ENCODE measurements around the gene TSPAN33. TPM values are rescaled to one million over a fixed set of nuclear protein-coding genes. Genes with fewer than 3 reads are reported as not detected.

The TSPAN33 gene
- total RNA-seq, 1 donor from 2014 or later = 6.6 TPM

- no peak overlapping the region for H3K27ac Mint-ChIP-seq (ENCODE audit: unreplicated experiment)
- H3K4me3 Mint-ChIP-seq (ENCODE audit: unreplicated experiment) = no peak overlapping the region
- peaks cover 2% of the 10 kb centered on the region for H3K27me3 Mint-ChIP-seq (ENCODE audit: unreplicated experiment)
- TF ChIP-seq CTCF (IDR thresholded peaks at IDR 0.05; ENCODE audit: partially characterized antibody, unreplicated experiment) = no peak
- H3K36me3 Mint-ChIP-seq (ENCODE audit: unreplicated experiment) = no peaks in the 10 kb centered on the region
- DNase-seq = no peak
- H3K4me1 Mint-ChIP-seq (ENCODE audit: low read depth, unreplicated experiment) = no peaks in the 10 kb centered on the region
- no peaks in the 10 kb centered on the region for H3K9me3 Mint-ChIP-seq (ENCODE audit: unreplicated experiment)
Observed at GRCh38 chr7:129136887-129137642, 7.4 kb upstream of the TSPAN33 start.

DNA sequence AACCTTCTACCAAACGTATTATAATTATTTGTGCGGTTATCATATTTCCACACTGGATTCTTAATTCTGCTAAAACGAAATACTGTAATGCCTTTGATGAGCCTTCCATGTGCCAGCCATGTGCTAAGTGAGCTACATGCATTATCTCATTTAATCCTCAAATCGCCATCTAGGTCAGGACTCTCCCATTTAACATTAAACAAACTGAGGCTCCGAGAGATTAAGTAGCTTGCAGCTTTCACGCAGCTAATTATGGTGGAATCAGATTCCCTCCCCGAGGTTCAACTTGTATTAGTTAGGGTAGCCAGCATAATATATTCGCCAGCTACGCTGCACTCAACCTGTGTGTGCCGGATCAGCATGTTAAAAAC, 798 bp upstream of the TSPAN33 start:
- Mint-ChIP-seq H3K27me3 (ENCODE audit: unreplicated experiment) (peaks cover 13% of the 10 kb centered on the region), H3K9me3 (ENCODE audit: unreplicated experiment) (no peaks in the 10 kb centered on the region), H3K4me1 (ENCODE audit: low read depth, unreplicated experiment) (peaks cover 11% of the 10 kb centered on the region), H3K4me3 (ENCODE audit: unreplicated experiment) (peak overlapping the region; percentile 94), H3K27ac (ENCODE audit: unreplicated experiment) (no peak overlapping the region), H3K36me3 (ENCODE audit: unreplicated experiment) (no peaks in the 10 kb centered on the region)
- DNase-seq = no peak
- no peak for TF ChIP-seq CTCF (IDR thresholded peaks at IDR 0.05; ENCODE audit: partially characterized antibody, unreplicated experiment)

- peak overlapping the region; percentile 80 for H3K4me3 Mint-ChIP-seq (ENCODE audit: unreplicated experiment)
- DNase-seq = no peak
- peaks cover 11% of the 10 kb centered on the region for H3K27me3 Mint-ChIP-seq (ENCODE audit: unreplicated experiment)
- TF ChIP-seq CTCF (IDR thresholded peaks at IDR 0.05; ENCODE audit: partially characterized antibody, unreplicated experiment) = no peak
- no peaks in the 10 kb centered on the region for H3K36me3 Mint-ChIP-seq (ENCODE audit: unreplicated experiment)
- H3K4me1 Mint-ChIP-seq (ENCODE audit: low read depth, unreplicated experiment) = peaks cover 11% of the 10 kb centered on the region
- H3K27ac Mint-ChIP-seq (ENCODE audit: unreplicated experiment) = no peak overlapping the region
- no peaks in the 10 kb centered on the region for H3K9me3 Mint-ChIP-seq (ENCODE audit: unreplicated experiment)
Observed at GRCh38 chr7:129144834-129145668, 544 bp downstream of the TSPAN33 start.

- no peak for DNase-seq
- H3K27ac Mint-ChIP-seq (ENCODE audit: unreplicated experiment) = no peak overlapping the region
- H3K36me3 Mint-ChIP-seq (ENCODE audit: unreplicated experiment) = no peaks in the 10 kb centered on the region
- H3K9me3 Mint-ChIP-seq (ENCODE audit: unreplicated experiment) = no peaks in the 10 kb centered on the region
- TF ChIP-seq CTCF (IDR thresholded peaks at IDR 0.05; ENCODE audit: partially characterized antibody, unreplicated experiment) = no peak
- H3K4me3 Mint-ChIP-seq (ENCODE audit: unreplicated experiment) = peak overlapping the region; percentile 80
- H3K27me3 Mint-ChIP-seq (ENCODE audit: unreplicated experiment) = peaks cover 10% of the 10 kb centered on the region
- peaks cover 17% of the 10 kb centered on the region for H3K4me1 Mint-ChIP-seq (ENCODE audit: low read depth, unreplicated experiment)
Observed at GRCh38 chr7:129146237-129146979, 1.9 kb downstream of the TSPAN33 start.
